ENCODE measurements around the gene CPA1. TPM values are rescaled to one million over a fixed set of nuclear protein-coding genes. Genes with fewer than 3 reads are reported as not detected.

CPA1 gene
- total and polyA plus RNA-seq, 8 donors = 0.34 to 1.5 (median 0.88) TPM; not detected in 1

DNA sequence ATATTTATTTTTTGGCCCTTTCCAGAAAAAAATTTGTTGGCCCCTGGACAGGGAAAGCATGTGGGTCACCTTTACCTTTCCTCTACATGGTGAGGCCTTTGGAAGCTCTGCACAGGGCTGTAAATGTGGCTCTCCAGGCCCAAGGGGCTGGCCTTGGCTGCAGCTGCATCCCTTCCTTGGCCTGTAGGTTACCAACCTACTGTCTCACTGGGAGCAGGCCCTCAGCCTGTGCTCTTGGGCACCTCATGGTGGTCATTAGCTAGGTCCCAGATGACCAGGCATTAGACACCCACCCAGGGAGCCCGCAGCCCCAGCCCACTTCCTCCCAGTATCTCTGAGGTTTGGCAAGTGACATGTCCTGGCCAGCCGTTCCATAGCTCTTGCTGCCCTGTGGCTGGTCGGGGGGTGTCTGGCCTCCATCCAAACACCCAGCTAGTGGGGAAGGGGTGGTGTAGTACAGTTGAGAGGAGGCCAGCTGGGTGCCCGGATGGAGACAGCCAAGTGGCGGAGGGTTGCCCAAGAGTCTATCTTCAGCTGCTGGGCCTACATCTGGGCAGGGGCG is 42.8 kb upstream of the CPA1 start:
- TF ChIP-seq, protein P1, sequence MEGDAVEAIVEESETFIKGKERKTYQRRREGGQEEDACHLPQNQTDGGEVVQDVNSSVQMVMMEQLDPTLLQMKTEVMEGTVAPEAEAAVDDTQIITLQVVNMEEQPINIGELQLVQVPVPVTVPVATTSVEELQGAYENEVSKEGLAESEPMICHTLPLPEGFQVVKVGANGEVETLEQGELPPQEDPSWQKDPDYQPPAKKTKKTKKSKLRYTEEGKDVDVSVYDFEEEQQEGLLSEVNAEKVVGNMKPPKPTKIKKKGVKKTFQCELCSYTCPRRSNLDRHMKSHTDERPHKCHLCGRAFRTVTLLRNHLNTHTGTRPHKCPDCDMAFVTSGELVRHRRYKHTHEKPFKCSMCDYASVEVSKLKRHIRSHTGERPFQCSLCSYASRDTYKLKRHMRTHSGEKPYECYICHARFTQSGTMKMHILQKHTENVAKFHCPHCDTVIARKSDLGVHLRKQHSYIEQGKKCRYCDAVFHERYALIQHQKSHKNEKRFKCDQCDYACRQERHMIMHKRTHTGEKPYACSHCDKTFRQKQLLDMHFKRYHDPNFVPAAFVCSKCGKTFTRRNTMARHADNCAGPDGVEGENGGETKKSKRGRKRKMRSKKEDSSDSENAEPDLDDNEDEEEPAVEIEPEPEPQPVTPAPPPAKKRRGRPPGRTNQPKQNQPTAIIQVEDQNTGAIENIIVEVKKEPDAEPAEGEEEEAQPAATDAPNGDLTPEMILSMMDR (IDR thresholded peaks at IDR 0.05) = no peak
- no peak for ATAC-seq
- H3K9me3 ChIP-seq = no peaks in the 10 kb centered on the region
- no peaks in the 10 kb centered on the region for H3K36me3 ChIP-seq
- H3K4me3 ChIP-seq = no peak overlapping the region
- no peak overlapping the region for H3K27ac ChIP-seq
- intact Hi-C loops (cut with DNase I) = no loop called here
- no peak for DNase-seq
- no peaks in the 10 kb centered on the region for H3K27me3 ChIP-seq
- no peaks in the 10 kb centered on the region for H3K4me1 ChIP-seq

GRCh38 chr7:130338233-130338632 is 42.1 kb upstream of the CPA1 start:
- Histone ChIP-seq H3K36me3 (no peaks in the 10 kb centered on the region), H3K9me3 (no peaks in the 10 kb centered on the region), H3K27ac (no peak overlapping the region), H3K4me3 (no peak overlapping the region), H3K4me1 (no peaks in the 10 kb centered on the region), H3K27me3 (no peaks in the 10 kb centered on the region)
- no peak for DNase-seq
- TF ChIP-seq, protein P1 (IDR thresholded peaks at IDR 0.05) = no peak
- intact Hi-C loops (cut with DNase I) = no loop called here
- no peak for ATAC-seq

DNA sequence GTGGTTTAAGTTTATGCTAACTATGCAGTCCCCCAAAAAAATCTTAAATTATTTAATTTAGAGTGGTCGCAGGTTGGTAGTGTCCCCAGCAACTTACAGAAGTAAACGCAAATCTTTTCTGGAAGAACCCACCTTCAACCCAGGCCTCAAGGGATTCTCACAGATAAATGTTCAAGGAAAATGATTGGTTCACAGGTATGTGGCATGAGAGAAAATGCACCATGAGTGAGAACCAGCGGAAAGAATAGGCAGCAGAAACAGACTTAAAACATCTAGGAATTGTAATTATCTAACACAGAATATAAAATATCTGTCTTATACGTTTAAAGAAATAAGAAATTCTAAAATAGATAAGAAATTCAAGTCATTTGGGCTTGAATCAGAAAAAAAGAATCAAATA is 38.4 kb upstream of the CPA1 start:
- no peak for ATAC-seq
- Histone ChIP-seq H3K4me3 (no peak overlapping the region), H3K9me3 (no peaks in the 10 kb centered on the region), H3K27me3 (no peaks in the 10 kb centered on the region), H3K4me1 (no peaks in the 10 kb centered on the region), H3K27ac (no peak overlapping the region), H3K36me3 (no peaks in the 10 kb centered on the region)
- intact Hi-C loops (cut with DNase I) = no loop called here
- TF ChIP-seq, protein P1 (IDR thresholded peaks at IDR 0.05) = no peak
- DNase-seq = no peak

GRCh38 chr7:130342701-130343380 is 37.5 kb upstream of the CPA1 start:
- Histone ChIP-seq H3K4me3 (no peak overlapping the region), H3K36me3 (no peaks in the 10 kb centered on the region), H3K27ac (no peak overlapping the region), H3K27me3 (no peaks in the 10 kb centered on the region), H3K4me1 (no peaks in the 10 kb centered on the region), H3K9me3 (no peaks in the 10 kb centered on the region)
- TF ChIP-seq, protein P1 (IDR thresholded peaks at IDR 0.05) = no peak
- intact Hi-C loops (cut with DNase I) = no loop called here
- DNase-seq = no peak
- ATAC-seq = no peak

- intact Hi-C loops (cut with DNase I) = no loop called here
- no peaks in the 10 kb centered on the region for H3K4me1 ChIP-seq
- TF ChIP-seq, protein P1 (IDR thresholded peaks at IDR 0.05) = no peak
- H3K27me3 ChIP-seq = no peaks in the 10 kb centered on the region
- DNase-seq = no peak
- no peak for ATAC-seq
- no peak within 1 kb of the TSS for H3K4me3 ChIP-seq
- H3K27ac ChIP-seq = no peak within 1 kb of the TSS
- no peaks in the 10 kb centered on the region for H3K9me3 ChIP-seq
- H3K36me3 ChIP-seq = no peaks in the 10 kb centered on the region
These were observed 35.9 kb upstream of the CPA1 start, which contains the start of gene CPA5 for GRCh38 chr7:130344271-130344866. CPA5 (plus strand) TSS chr7:130344816; CDS start chr7:130346486, 1,670 bp downstream.
